GM03348 (cell line): Measurements from ENCODE around the gene LRRC27.
A peak's percentile ranks its signal among the peaks of the same experiment; 100 is the strongest.

Source experiments
- DNase-seq: peaks from one replicate; pipeline ENCODE4 v3.0.0; 2012; ENCODE audit warnings: low spot score

LRRC27 gene

DNA sequence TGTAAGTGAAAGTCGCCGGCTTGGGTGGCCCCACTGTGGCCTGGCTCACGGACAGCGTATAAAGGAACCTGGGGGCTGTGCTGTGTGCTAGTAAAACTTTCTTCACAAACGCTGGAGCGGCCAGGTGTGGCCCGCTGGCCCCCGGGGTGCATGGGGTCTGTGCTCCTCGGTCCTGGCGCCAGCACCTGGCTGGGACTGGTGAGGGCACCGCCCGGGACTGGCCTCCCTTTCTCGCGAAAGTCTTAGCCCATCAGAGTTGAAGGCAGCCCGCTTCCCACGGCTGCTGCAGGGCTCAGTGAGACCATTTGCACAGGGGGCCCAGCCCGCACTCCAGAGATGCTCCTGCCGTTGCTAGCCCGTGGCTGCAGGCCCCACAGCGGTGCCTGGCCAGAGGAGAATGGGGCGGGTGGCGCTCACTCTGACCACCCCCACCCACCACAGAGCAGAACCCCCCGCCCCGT lies 70.8 kb downstream of the LRRC27 start:
- DNase-seq: no peak

DNA sequence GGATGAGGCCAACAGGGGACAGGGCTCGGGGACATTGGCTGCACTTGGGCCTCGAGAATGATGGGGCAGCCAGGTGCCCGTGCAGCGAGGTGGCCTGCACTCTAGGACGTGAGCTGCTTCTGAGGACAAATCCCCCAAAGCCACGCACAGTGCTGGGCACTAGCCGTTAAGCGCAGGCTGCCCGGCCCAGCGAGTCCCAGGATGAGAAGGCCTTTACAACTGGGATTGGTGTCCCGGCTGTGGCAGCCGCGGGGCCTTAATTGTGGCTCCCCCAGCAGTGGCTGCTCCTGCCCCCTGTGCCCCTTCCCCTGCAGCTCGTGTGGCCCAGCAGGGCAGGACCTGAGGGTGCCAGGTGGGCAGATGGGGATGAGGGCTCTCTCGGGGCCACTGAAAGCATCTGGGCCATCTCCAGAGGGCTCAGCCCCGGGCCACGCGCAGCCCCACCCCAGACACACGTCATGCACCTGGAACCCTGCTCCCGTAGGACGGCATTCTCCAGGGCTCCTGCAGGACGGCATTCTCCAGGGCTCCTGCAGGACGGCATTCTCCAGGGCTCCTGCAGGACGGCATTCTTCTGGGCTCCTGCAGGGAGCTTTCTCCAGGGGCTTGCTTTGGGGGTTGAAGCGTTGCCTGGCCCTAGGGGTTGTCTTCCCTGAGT lies 71.6 kb downstream of the LRRC27 start:
- DNase-seq: no peak

DNA sequence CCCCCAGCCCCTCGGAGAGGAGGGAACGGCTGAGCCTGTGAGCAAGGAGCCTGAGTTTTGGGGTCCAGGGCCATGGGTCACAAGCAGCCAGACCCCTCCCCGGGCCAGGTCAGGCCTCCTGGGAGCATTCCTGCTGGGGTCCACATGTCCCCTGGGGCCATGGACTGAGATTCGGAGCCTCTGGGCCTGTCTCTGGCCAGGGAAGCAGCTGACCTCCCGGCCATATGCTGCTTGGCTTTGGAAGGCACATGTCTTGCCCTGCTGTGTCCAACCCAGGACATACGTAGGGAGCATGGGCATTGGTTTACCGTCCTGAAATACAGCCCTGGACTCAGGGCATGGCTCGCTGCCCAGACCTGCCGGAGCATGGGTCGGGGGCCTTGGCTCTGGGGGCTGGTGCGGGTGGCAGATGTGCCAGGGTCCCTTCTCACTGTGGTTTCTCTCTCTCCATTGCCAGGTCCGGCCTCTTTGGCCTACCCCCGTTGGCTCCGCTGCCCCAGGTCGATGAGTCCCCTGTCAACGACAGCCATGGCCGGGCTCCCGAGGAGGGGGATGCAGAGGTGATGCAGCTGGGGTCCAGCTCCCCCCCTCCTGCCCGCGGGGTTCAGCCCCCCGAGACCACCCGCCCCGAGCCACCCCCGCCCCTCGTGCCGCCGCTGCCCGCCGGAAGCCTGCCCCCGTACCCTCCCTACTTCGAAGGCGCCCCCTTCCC lies 72.3 kb downstream of the LRRC27 start:
- no peak for DNase-seq

DNA sequence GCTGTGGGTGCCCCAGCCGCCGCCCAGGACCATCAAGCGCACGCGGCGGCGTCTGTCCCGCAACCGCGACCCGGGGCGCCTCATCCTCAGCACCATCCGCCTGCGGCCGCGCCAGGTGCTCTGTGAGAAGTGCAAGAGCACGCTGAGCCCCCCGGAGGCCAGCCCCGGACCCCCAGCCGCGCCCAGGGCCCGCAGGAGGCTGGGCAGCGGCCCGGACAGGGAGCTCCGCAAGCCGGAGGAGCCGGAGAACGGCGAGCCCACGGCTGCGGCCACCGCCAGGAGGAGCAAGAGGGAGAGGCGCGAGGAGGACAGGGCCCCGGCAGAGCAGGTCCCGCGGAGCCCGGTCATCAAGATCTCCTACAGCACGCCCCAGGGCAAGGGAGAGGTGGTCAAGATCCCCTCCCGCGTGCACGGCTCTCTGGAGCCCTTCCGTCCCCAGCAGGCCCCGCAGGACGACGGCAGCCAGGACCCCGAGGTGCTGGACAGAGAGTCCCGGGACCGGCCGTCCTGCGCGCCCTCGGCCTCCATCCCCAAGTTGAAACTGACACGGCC lies 73.0 kb downstream of the LRRC27 start:
- no peak for DNase-seq

DNA sequence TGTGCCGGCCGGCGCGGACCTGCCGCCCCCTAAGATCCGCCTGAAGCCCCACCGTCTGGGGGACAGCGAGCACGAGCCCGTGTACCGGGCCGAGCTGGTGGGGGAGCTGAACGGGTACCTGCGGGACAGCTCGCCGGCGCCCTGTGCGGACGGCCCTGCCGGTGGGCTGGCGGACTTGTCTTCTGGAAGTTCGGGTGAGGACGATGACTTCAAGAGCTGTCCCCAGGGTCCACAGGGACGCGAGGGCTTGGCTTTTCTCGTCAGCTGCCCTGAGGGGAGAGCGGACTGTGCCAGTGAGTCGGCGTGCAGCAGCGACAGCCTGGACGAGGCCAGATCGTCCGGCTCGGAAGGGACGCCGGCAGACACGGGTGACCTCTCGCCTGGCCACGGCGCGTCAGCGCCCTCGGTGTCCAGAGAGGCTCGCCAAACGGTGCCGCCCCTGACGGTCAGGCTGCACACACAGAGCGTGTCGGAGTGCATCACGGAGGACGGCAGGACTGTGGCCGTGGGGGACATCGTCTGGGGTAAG lies 73.5 kb downstream of the LRRC27 start:
- no peak for DNase-seq

DNA sequence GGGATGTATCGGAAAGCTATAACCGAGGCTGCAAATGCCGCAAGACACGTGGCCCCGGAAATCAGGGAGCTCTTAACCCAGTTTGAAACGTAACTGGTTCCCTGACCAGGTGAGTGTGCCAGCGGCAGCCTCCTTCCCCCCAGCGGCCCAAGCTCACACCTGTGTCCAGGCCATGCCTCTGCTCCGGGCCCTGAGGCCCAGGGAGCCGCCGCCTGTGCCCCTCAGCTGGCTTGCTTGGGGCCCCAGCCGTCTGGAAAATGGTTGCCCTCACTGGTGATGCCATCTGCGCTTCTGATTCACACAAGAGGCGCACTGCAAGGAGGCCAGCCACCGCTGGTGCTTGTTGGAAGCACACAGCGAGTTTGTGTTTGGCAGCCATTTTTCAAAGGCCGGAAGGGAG lies 74.2 kb downstream of the LRRC27 start:
- DNase-seq: no peak

DNA sequence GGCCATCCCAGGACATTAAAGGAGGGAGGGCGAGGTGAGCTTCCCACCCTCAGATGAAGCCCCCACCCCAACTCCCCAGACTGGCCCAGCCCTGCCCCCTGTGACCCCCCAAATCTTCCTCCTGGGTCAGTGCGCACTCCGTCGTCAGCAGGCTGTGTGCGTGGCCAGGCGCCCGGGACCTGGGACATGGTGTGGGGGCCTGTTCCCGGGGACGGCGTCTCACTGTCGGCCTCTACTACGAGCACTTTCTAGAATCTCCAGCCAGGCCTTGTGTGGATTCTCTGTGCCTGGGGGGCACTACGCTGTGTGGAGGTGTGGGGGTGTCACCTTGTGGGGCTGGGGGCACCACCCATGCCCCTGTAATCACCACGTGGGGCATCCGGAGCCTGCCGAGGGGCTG lies 74.8 kb downstream of the LRRC27 start:
- no peak for DNase-seq

DNA sequence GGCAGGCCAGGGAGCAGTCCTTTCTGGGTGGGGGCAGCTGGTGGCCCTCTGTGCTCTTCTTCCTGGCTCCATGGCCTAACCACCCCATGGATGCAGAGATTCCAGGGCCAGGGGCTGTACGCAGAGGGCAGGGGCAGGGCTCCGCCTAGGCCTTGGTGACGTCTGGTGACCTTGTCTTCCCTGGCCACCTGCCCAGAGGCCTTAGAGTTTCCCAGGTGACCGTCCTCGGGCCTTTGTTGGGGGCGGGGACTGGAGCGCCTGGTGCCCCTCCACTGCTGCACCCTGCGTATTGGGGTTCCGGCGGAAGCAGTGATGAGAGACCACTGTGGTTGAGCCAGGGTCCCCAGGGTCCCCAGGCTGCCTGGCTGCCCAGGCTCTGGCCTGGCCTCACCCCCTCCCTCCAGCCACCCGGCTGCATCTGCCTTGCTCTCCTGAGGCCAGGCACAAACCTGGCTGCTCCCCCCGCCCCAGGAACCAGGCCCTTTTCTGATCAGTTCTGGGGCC lies 75.3 kb downstream of the LRRC27 start:
- no peak for DNase-seq

DNA sequence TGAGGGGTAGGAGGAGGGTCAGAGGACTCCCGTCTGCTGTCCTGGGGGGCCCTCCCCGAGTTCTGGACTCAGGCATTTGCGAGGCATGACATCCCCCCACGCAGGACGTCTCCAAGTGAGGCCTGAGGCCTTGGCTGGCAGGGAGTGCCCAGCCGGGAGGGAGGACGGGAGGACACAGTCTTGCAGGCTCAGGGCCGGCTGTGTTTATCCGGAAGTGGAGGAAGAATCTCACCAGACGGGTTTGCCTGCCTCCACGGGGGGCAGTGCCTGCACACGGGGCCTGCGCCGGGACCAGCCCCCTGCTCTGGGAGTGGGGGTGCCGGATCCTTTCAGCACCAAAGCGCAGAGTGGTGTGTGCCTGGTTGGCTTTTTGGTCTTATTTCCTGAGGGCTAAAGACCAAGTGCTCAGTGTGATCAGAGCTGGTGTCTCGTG lies 75.9 kb downstream of the LRRC27 start:
- no peak for DNase-seq

DNA sequence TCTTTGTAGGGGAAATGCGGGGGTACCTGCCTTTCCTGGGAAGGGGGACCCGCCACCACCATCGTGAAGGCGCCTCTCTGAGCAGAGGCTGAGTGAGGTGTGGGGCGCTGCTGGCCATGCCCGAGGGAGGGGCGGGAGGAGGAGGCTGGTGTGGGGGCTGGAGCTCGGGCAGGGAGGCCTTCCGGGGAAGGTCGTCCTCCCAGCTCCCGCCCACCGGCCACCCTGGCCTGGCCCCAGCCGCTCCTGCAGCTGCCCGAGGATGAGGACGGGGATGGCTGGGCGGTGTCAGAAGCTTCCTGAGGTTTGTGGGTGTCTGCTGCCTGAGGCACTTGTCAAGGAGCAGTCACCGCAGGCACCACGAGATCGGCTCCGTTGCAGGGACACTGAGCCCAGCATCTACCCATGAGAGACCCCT lies 76.4 kb downstream of the LRRC27 start:
- DNase-seq: no peak

DNA sequence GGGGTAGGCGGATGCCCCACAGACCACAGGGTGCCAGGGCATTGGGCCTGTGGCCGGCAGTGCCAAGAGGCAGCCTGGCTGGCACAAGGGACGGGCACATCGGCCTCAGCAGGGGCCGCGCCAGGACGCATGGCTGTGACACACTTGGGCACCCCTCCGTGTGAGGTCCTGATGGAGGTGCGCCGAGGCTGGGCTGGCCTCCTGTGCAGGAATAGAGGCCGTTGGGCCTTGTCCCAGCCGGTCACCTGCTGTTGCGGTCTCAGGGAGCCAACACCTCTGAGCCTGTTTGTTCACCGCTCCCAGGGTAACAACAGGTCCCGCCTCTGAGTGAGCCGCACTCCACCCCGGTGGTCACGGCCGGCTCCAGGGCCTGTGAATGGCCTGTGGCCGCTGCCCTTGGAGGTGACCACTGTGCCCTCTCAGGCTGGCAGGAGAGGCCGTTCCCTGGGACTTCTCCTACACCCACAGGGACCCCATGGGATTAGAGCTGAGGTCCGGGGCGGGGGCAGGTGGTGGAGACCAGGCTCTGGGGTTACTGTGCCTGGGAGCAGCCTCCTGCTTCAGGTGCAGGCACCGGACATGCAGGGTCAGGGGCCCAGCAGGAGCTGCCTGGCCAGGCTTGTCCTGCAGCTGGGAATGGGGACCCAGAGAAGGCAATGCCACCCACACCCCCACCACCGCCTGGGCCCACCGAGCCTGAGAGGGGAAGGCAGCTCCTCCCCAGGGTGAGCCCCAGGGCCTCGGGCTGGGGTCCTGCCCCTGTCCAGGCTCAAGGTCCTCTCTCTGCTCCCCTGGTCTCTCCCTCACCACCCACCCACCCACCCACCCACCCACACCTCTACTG lies 77.1 kb downstream of the LRRC27 start:
- DNase-seq: no peak

DNA sequence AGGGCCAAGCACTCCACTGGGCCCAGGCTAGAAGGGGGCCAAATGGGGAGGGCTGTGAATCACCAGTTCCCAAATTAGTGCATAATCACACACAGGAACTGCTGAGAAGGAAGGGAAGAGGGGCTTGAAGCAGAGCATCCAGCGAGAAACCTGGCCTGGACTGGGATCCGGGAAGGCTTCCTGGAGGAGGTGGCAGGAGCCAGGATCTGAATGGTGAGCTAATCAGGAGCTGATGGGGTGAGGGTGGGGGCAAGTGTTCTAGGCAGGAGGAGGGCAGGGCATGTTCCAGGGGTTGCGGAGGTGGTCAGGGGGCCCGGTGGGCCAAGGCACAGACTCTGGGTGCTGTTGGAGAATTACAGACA lies 77.7 kb downstream of the LRRC27 start:
- no peak for DNase-seq

DNA sequence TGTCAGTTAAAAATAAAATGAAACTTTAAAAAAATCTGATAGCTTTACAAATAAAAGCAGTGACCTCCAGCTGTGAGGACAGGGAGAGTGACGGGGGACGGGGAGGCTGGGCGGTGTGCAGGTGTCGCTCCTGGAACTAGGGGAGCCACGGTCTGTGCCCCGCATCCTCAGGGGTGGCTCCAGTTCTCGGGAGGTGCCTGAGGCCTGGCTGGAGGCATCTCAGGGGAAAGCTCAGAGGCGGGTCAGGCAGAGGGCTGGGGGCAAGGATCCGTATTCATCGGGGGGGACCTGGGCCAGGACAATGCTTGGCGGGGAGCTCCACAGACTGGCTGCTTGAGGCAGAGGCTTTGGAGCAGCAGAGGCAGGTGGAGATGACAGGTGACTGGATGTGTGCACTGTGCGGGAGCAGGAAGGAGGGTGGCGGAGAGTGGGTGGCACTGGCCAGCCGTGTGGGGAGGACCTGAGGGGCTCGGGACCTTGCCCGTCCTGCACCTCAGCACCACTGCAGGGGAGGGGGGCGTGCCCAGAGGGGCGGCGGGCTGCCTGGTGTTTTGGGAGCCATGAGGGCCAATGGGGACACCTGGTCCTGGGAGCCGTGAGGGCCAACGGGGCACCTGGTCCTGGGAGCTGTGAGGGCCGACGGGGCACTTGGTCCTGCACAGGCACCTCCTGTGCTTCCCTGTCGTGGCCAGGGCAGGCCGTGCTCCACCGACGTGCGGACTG lies 78.2 kb downstream of the LRRC27 start:
- DNase-seq: no peak

DNA sequence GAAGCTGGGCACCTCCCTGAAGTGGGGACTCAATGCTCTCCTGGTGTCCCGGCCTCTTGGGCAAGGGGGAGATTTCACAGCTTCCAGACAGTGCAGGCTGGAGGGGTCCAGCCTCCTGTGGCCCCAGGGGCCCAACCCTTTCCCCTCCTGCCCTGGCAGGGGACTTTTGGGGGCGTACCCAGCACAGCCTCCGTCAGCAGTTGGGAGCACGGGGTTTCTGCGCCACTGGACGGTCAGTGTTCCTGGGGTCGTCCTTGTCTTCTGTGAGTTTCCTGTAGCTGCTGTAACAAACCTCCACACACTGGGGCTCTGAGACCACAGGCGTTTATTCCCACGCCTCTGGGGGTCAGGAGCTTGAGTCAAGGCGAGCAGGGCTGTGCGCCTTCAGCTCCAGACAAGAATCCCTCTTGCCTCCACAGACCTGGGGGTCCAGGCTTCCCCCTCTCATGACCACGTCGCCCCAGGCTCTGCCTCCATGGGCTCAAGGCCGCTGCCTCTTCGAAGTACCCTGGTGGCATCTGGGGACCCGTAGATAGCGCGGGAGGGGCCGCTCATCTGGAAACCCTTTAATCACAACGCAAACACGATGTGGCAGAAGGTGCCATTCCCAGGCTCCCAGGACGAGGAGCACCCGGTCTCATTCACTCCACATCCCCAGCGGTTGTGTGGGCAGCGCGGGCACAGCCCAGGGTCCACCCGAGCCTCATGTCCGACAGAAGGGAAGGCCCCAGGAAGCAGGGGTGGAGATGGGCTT lies 79.0 kb downstream of the LRRC27 start:
- DNase-seq: no peak

DNA sequence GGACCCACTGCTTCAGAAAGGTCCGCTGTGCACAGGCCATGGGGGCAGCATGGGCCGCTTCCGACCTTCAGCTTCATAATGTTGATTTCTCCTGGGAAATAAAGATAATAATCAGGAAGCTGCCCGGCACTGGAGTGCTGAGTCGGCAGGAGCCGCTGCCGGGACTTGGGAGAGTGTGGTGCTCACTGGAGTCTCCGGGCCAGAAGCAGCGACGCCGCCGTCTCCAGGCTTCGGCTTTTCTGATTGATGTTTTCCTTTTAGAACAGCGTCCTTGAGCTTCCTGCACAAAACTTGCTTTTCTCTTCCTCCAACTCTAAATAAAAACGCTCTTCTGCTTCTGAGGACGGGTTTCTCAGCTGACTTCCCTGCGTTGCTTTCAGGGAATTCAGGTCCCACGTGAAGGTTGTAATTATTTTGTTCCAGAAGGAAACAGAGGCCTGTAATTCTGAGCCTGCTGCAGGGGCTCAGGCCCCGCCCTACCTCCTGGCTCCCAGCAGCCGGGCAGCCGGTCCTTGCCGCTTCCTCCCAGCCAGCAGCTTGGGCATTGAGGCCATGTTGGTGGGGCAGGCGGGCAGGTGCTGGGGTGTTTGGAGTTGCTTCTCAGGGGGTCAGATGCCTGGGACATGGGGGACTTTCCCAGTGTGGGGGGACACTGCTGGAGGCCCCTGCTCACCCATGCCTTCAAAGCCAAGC lies 79.7 kb downstream of the LRRC27 start:
- DNase-seq: peak; percentile 77

DNA sequence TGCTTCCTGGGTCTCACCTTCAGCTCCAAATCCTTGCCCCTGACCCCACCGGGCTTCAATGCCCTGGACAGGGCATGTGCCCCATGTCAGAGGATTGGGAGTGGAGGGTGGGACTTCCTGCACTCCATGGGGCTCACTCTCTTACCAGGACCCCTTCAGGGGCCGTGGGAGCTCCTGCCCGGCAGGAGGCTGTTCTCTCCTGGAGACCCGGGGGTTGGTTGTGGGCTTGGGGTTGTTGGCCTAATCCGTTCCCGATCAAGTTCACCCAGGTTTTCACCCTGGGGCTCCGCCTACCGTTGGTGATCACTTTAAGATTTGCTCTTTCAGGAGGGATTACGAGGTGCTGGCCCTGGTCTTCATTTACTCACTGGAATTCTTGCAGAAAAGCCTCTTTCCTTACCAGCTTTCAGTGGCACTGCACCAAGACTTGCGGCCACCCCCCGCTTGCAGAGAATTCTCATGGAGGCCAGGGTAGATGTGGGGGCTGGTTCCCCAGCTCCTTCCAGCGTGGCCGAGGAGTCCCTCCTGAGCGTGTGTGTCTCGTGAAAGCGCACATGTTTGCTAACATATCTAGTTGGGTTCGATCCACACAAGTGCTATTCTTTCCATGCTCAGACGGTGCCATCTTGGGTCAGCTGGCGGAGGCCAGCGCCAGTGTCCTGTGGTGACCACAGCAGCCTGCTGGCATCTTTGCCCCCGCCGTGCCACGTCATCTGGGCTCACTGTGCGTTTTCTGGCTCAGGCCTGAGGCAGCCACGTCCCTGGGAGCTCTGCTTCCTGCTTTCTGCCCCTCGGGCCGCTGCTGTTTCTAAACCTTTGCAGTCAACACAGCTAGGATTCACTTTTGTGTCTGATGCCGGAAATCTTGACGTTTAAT lies 80.6 kb downstream of the LRRC27 start:
- DNase-seq: no peak

DNA sequence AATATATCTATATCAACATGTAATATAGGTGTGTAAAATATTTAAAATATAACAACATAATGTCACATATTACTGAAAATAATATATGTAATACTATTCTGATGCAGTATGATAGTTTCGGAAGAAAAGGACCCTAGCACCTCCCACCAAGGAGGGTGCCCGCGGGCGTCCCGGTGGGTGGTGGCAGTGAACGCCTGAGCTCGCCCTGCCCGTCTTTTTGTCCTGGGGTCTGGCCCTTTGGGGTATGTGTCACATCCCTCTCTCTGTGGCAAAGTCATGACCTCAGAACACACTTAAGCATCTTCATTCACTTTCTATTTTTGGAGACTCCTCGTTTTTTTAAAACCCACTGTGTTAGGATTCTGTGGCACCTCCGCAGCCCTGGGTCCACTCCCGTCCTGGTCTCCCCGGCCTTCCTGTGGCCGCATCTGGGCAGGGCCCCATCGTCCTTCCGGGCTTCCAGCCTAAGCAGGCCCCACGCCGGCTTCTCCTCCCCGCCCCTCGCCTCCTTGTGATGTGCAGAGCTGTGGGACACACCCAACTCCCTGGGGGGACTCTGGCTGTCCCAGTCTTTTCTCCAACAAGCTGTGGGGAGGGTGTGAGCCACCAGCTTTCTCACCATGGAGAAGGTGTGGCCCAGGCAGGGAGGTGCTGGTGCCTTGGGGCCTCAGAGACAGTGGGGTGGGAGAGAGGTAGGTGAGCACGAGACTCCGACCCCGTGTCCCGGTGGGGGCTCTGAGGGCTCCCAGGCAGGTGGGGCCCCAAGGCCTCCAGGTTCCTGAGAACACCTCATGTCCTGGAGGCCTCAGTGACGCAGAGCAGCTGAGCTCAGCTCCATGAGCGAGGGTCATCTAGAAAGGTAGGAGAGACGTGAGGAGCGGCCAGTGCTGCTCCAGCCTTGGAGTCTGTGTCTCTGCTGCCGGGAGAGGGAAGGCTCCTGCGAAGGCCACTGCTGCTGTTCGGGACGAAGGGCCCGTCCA lies 81.5 kb downstream of the LRRC27 start:
- no peak for DNase-seq
